Smooth muscle cell (in vitro differentiated cells): ENCODE data around the gene BCHE. TPM values are rescaled to one million over a fixed set of nuclear protein-coding genes. Genes with fewer than 3 reads are reported as not detected.

Source experiments
- DNase-seq: peaks from one replicate; lab custom pipeline; 2025; ENCODE audit not compliant: unreplicated experiment; lab: John Stamatoyannopoulos, UW
- H2AFZ ChIP-seq: fragments of 200-600 bp; sonication (generic); 2 replicates; pipeline ENCODE4 v1.6.0; 2016; ENCODE audit warnings: antibody characterized with exemption, low read depth, mild to moderate bottlenecking
- H3F3A ChIP-seq: fragments of 200-600 bp; sonication (generic); 2 replicates; pipeline ENCODE4 v1.6.0; 2017; ENCODE audit warnings: antibody characterized with exemption, low read depth
- H3K27ac ChIP-seq: fragments of 200-600 bp; sonication (generic); 2 replicates; pipeline ENCODE4 v1.5.1; 2016; ENCODE audit warnings: low read depth, mild to moderate bottlenecking
- H3K27me3 ChIP-seq: fragments of 200-600 bp; sonication (generic); 2 replicates; pipeline ENCODE4 v1.6.1; 2016; ENCODE audit warnings: low read depth, mild to moderate bottlenecking
- H3K36me3 ChIP-seq: fragments of 200-600 bp; sonication (generic); 2 replicates; pipeline ENCODE4 v1.5.1; 2016; ENCODE audit warnings: low read depth
- H3K4me1 ChIP-seq: fragments of 200-600 bp; sonication (generic); 2 replicates; pipeline ENCODE4 v1.5.1; 2016; ENCODE audit warnings: low read depth
- H3K4me2 ChIP-seq: fragments of 200-600 bp; sonication (generic); 2 replicates; pipeline ENCODE4 v1.6.0; 2016; ENCODE audit warnings: mild to moderate bottlenecking
- H3K4me3 ChIP-seq: fragments of 200-600 bp; sonication (generic); 2 replicates; pipeline ENCODE4 v1.5.1; 2016; ENCODE audit warnings: mild to moderate bottlenecking
- H3K79me2 ChIP-seq: fragments of 200-600 bp; sonication (generic); 2 replicates; pipeline ENCODE4 v1.6.0; 2016; ENCODE audit warnings: low read depth, mild to moderate bottlenecking
- H3K9ac ChIP-seq: fragments of 200-600 bp; sonication (generic); 2 replicates; pipeline ENCODE4 v1.6.0; 2016; ENCODE audit warnings: low read depth
- H3K9me3 ChIP-seq: fragments of 200-600 bp; sonication (generic); replicated peaks from 2 replicates; pipeline ENCODE4 v1.5.1; 2016; ENCODE audit warnings: low read depth
- H4K20me1 ChIP-seq: fragments of 200-600 bp; sonication (generic); 2 replicates; pipeline ENCODE4 v1.6.0; 2016; ENCODE audit warnings: low read depth
- CTCF ChIP-seq: fragments of 200-600 bp; sonication (generic); IDR thresholded peaks from 2 replicates; pipeline ENCODE4 v1.5.1; 2017; ENCODE audit warnings: borderline replicate concordance, mild to moderate bottlenecking, antibody characterized with exemption; ENCODE audit not compliant: insufficient read depth, poor library complexity, severe bottlenecking
- WGBS: methylation state at CpG from one replicate; pipeline ENCODE4 v1.1.7; 2016; ENCODE audit warnings: low lambda C conversion rate; 5-methylcytosine and 5-hydroxymethylcytosine counted together
- polyA plus RNA-seq: library from polyadenylated mRNA; unstranded; fragments of >200 nt; fragmentation: Nextera tagmentation; extraction: Ambion mirVana; gene quantifications from 2 replicates; pipeline ENCODE4 v1.2.1, GENCODE V29; 2016
- total RNA-seq: library from RNA; depleted of rRNA; stranded (reverse); fragments of >200 nt; gene quantifications from 2 replicates; pipeline ENCODE4 v1.2.3, GENCODE V29; 2014

The BCHE gene
- total and polyA plus RNA-seq, 2 experiments from 2014 or later: 0.22 TPM; not detected in 1

DNA sequence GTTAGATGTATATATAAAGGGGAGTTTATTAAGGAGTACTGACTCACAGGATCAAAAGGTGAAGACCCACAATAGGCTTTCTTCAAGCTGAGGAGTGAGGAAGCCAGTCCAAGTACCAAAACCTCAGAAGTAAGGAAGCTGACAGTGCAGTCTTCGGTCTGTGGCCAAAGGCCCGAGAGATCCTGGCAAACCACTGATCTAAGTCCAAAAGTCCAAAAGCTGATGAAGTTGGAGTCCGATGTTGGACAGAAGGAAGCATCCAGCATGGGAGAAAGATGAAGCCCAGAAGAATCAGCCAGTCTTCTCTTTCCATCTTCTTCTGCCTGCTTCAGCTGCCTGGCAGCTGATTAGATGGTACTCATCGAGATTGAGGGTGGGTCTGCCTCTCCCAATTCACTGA is 107.5 kb downstream of the BCHE start:
- no peak for TF ChIP-seq CTCF
- no peak for DNase-seq
- Histone ChIP-seq H3K27me3 (no peaks in the 10 kb centered on the region), H3K9ac (no peak overlapping the region), H3K79me2 (no peaks in the 10 kb centered on the region), H4K20me1 (no peaks in the 10 kb centered on the region), H3K4me3 (no peak overlapping the region), H2AFZ (no peak overlapping the region), H3K4me2 (no peak overlapping the region), H3F3A (no peaks in the 10 kb centered on the region), H3K4me1 (no peaks in the 10 kb centered on the region), H3K9me3 (no peaks in the 10 kb centered on the region), H3K36me3 (no peaks in the 10 kb centered on the region), H3K27ac (no peak overlapping the region)
- 57% methylated on average over 4 of the region's 4 CpGs for WGBS

GRCh38 chr3:165728924-165729323 is 108.3 kb downstream of the BCHE start:
- no peaks in the 10 kb centered on the region for H4K20me1 ChIP-seq
- no peak overlapping the region for H3K4me2 ChIP-seq
- WGBS: 93% methylated on average over 5 of the region's 5 CpGs
- no peak overlapping the region for H3K9ac ChIP-seq
- H3K27ac ChIP-seq: no peak overlapping the region
- H3K36me3 ChIP-seq: no peaks in the 10 kb centered on the region
- H3K4me3 ChIP-seq: no peak overlapping the region
- H3K79me2 ChIP-seq: no peaks in the 10 kb centered on the region
- DNase-seq: no peak
- no peak overlapping the region for H2AFZ ChIP-seq
- H3K4me1 ChIP-seq: no peaks in the 10 kb centered on the region
- TF ChIP-seq CTCF: no peak
- no peaks in the 10 kb centered on the region for H3K27me3 ChIP-seq
- H3F3A ChIP-seq: no peaks in the 10 kb centered on the region
- no peaks in the 10 kb centered on the region for H3K9me3 ChIP-seq

- WGBS: 82% methylated on average over 2 of the region's 2 CpGs
- Histone ChIP-seq H3K9me3 (no peaks in the 10 kb centered on the region), H3K79me2 (no peaks in the 10 kb centered on the region), H3K36me3 (no peaks in the 10 kb centered on the region), H3F3A (no peaks in the 10 kb centered on the region), H2AFZ (no peak overlapping the region), H3K4me2 (no peak overlapping the region), H4K20me1 (no peaks in the 10 kb centered on the region), H3K27me3 (peaks cover 4% of the 10 kb centered on the region), H3K4me1 (no peaks in the 10 kb centered on the region), H3K27ac (no peak overlapping the region), H3K9ac (no peak overlapping the region), H3K4me3 (no peak overlapping the region)
- TF ChIP-seq CTCF: no peak
- DNase-seq: no peak
Measured at GRCh38 chr3:165725296-165725695, 111.9 kb downstream of the BCHE start.
